Measurements from ENCODE around the gene HRH2.
"Not testable (repeated sequence)": the region's sequence is repeated elsewhere in the genome, so short reads cannot be mapped to it uniquely, and the experiment has no call there.

The HRH2 gene

DNA sequence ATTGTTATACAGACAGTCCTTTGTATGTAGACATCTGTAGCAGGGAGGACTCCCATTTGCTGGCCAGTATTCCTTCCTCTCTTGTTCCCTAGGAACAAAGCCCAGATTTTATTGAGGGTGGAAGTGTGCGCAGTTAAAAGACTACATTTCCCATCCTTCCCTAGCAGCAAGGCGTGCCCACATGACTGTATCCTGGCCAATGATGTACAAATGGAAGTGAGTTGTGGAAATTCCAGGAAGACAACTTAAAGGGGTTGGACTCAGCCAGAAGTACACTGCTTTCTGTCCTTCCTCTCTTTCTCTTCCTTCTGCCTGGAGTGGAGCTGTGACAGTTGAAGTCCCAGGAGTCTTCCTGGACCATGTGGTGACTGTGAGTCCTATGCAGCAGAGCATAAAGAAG lies 89.0 kb downstream of the HRH2 start:
- no peak for DNase-seq

DNA sequence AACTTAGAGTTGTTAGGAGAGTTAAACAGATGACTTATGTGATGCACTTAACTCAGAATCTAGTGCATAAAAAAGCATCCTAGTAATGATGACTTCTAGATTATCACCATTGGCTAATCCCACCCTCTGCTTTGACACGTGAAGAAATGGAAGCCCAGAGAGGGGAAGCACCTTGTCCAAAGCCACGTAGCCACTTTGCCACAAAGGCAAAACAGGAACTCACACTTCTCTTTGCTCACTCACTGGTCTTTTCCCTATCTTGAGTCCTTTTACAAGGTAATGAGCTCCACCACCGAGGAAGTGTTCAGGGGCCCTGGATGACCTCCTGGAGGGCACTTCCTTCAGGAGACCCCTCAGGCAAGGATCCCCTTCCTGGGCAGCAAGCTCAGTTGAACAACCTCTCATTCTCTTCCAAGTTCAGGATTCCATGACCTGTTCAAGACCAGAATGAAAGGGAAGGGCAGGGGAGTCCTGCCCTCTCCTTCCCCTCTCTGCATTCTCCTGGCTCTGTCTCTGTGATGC lies 89.7 kb downstream of the HRH2 start:
- DNase-seq: no peak

DNA sequence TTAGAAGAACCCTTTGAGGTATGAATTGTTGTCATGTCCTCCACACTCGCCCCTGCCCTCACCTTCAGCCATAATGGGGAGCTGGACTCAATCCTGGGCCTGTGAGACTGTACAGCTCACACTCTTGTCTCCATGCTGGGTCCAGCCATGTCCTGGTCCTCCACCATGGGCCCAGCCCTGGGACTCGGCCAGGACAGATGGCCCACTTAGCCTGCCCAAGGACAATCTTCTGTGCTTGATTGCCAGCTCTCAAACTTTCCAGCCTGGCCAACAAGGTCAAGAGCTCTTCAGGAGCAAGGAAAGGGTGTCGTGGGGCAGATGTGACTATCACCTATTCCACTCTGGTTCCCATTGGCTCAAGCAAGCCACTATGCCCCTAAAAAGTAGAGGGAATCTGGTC lies 90.8 kb downstream of the HRH2 start:
- no peak for DNase-seq

DNA sequence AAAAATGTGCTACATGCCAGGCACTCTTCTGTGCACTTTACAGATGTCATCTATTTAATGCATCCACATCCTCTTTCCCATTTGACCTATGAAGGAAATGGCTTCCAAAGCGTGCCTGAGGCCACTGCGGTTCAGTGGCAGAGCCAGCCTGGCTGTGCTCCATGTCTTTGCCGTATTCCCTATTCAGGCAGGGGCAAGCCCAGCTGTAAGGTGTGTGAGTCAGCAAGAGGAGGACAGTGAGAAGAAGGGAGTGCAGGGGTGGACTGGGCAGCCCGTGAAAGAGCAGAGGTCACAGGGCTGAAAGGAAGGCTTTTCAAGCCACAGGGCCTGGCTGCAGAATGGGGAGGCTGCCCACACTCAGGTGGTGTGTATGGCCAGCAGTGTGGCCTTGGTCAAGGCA lies 91.7 kb downstream of the HRH2 start:
- DNase-seq: no peak

DNA sequence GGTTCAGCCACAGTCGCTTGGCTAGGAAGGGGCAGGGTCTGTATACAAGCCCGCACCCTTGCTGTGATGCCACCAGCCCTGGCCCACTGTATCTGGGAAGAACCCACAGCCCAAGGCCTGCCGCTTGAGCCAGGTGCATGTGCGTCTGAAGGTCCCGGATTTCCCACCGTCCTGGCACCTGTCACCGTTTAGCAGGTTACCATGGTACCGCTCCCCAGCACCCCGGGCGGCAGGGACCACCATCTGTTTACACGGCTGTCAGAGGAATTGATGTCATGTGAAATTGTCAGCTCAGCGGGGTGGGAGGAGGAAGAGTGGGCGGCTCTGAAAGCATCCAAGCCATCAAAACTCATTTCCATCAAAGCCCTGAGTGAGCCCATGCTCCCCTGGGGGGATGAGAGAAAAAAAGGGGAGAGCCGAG lies 92.7 kb downstream of the HRH2 start:
- DNase-seq: no peak

DNA sequence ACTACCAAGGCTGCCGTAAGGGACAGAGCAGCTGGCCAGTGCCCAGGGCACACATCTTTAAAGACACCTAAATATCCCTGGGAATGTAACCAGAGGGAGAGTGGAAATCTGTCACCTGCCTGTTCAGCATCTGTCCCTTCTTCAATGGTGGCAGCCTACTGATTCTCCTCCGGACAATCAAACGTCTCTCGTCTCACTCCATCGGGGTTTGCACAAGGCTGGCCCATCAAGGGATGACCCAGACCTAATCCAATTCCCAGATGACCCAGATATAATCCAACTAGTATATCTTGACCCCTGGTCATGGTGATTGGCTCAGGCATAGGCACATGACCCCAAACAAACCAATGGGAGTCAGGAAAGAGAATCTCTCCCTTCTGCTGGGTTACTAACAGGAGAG lies 93.5 kb downstream of the HRH2 start:
- no peak for DNase-seq

DNA sequence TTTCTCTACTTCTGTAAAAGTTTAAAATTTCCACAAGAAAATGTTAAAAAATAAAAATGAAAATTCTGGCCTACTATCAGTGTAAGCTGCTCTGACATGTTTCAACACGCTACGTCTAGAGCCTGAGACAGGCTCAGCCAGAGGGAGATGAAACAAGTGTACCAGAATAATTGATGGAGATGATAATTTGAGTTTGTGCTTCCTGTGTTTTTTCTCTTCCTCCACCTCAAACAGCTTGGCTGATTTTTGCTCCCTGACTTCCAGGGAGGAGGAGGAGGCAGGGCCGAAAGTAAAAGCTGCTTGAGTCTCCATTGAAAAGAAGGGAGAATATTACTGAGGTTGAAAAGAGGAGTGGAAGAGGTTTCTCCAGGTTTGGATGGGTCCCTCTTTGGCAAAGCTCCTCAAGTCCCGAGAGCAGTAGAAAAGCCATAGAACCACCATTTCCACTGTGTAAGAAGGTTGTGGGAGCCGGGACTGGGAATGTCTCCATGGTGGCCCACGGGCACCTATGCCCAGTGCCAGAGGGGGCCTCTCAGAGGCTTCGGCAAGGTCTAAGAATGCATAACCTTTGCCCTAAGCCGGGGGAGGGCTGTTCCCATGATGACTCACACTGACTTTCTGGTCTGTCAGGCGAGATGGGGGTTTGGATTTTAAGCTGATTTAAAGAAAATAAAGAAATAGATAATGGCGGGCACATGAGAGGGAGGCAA lies 95.1 kb downstream of the HRH2 start:
- no peak for DNase-seq

DNA sequence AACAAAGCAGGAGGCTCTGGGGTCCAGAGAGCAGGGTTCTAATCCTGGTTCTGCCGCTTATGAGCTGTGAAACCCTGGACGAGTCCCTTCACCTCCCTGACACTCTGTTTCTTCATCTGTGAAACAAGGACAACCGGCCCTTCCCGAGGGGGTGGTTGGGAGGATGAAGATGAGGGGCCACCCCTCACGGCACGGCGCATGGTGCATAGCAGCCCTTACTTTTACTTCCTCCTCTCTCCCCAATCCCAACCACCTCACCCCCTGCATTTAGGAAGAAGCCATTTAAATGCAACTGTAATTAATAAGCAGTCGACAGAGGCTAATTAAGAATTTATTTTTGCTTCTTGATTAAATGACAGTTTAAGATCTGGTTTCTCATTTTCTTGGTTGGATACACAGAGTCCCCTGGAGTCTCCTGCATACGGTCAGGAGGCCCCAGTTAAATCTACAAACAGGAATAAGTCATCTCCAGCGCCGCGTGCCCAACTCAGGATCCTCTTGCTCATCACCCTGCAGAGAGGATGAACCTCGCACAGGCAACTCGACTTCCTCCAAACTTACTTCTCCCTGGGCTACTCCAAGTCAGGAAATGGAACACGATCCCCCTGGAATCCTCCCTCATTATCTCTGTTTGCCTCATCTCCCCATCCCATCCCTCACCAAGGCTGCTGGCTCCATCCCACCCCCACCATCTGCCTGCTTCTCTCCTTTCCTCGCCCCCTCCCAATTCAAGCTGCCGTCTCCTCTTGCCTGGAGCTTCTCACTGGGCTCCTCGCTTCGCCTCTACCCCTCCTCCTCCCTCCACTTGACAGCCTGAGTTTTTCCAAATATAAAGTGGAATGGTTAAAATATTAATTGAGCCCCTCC lies 95.9 kb downstream of the HRH2 start:
- DNase-seq: no peak

DNA sequence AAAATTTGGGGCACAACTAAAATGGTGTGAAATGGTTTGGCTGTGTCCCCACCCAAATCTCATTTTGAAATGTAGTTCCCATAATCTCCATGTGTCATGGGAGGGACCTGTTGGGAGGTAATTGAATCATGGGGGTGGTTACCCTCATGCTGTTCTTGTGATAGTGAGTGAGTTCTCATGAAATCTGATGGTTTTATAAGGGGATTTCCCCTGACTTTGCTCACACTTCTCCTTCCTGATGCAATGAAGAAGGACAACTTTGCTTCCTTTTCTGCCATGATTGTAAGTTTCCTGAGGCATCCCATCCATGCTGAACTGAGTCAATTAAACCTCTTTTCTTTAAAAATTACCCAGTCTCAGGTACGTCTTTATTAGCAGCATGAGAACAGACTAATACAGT lies 102.1 kb downstream of the HRH2 start:
- DNase-seq: not testable (repeated sequence)
